ENCODE measurements around the gene SDR39U1. TPM values are rescaled to one million over a fixed set of nuclear protein-coding genes. Genes with fewer than 3 reads are reported as not detected.
"Not testable (repeated sequence)": the region's sequence is repeated elsewhere in the genome, so short reads cannot be mapped to it uniquely, and the experiment has no call there.

Gene SDR39U1
- total RNA-seq, 6 experiments from 2014 or later = 24.9 to 32.8 (median 28.3) TPM

GRCh38 chr14:24461336-24461735, 18.8 kb upstream of the SDR39U1 start:
- intact Hi-C loops (cut with DNase I) = no loop called here
- H3K4me3 ChIP-seq = no peak overlapping the region
- H3K27me3 ChIP-seq = no peaks in the 10 kb centered on the region
- DNase-seq (no peak), ATAC-seq (no peak)
- H3K27ac ChIP-seq = no peak overlapping the region
- no peaks in the 10 kb centered on the region for H3K9me3 ChIP-seq
- H3K4me1 ChIP-seq = no peaks in the 10 kb centered on the region
- H3K36me3 ChIP-seq = no peaks in the 10 kb centered on the region
- no peak for TF ChIP-seq CTCF (IDR thresholded peaks at IDR 0.05)
- no peak for TF ChIP-seq POLR2A (IDR thresholded peaks at IDR 0.05)

- intact Hi-C loops (cut with DNase I) = no loop called here
- H3K27ac ChIP-seq = no peak overlapping the region
- TF ChIP-seq CTCF (IDR thresholded peaks at IDR 0.05) (no peak), POLR2A (IDR thresholded peaks at IDR 0.05) (no peak)
- WGBS (ENCODE audit: insufficient coverage, low coverage, low lambda C conversion rate, missing lambda C conversion rate) = 95% methylated on average over 3 of the region's 3 CpGs
- H3K4me1 ChIP-seq = no peaks in the 10 kb centered on the region
- ATAC-seq = no peak
- no peak overlapping the region for H3K4me3 ChIP-seq
- H3K9me3 ChIP-seq = no peaks in the 10 kb centered on the region
- no peak for DNase-seq
- H3K36me3 ChIP-seq = no peaks in the 10 kb centered on the region
- no peaks in the 10 kb centered on the region for H3K27me3 ChIP-seq
Observed at GRCh38 chr14:24459331-24459730, 16.8 kb upstream of the SDR39U1 start.

- no peak overlapping the region for H3K27ac ChIP-seq
- DNase-seq (no peak), ATAC-seq (peak in 1 of 4 donors; percentile 19)
- intact Hi-C loops (cut with DNase I) = no loop called here
- TF ChIP-seq POLR2A (IDR thresholded peaks at IDR 0.05) = no peak
- TF ChIP-seq CTCF (IDR thresholded peaks at IDR 0.05) = no peak
- H3K9me3 ChIP-seq = no peaks in the 10 kb centered on the region
- no peaks in the 10 kb centered on the region for H3K36me3 ChIP-seq
- no peak overlapping the region for H3K4me3 ChIP-seq
- H3K27me3 ChIP-seq = no peaks in the 10 kb centered on the region
- H3K4me1 ChIP-seq = no peaks in the 10 kb centered on the region
- no CpG with 5 or more reads among the region's 1 CpG for WGBS (ENCODE audit: insufficient coverage, low coverage, low lambda C conversion rate, missing lambda C conversion rate)
Observed at GRCh38 chr14:24458736-24459135, 16.2 kb upstream of the SDR39U1 start.

- H3K36me3 ChIP-seq = no peaks in the 10 kb centered on the region
- ATAC-seq (no peak), DNase-seq (no peak)
- H3K27ac ChIP-seq = no peak overlapping the region
- no peaks in the 10 kb centered on the region for H3K27me3 ChIP-seq
- intact Hi-C loops (cut with DNase I) = no loop called here
- TF ChIP-seq CTCF (IDR thresholded peaks at IDR 0.05) = no peak
- no peak overlapping the region for H3K4me3 ChIP-seq
- H3K9me3 ChIP-seq = no peaks in the 10 kb centered on the region
- no peaks in the 10 kb centered on the region for H3K4me1 ChIP-seq
Observed at GRCh38 chr14:24456980-24457379, 14.4 kb upstream of the SDR39U1 start.

GRCh38 chr14:24450828-24451227, 8.3 kb upstream of the SDR39U1 start:
- H3K27ac ChIP-seq, H3K27me3 ChIP-seq: not testable (repeated sequence)

More at GRCh38 chr14:24450828-24451227, 8.3 kb upstream of the SDR39U1 start:
- ATAC-seq; H3K36me3 ChIP-seq; intact Hi-C loops (cut with DNase I); DNase-seq; H3K9me3 ChIP-seq; H3K4me3 ChIP-seq; H3K4me1 ChIP-seq: not testable (repeated sequence)
- WGBS (ENCODE audit: insufficient coverage, low coverage, low lambda C conversion rate, missing lambda C conversion rate) = 67% methylated on average over 1 of the region's 2 CpGs

All from right lobe of liver (tissue), 6 donors.